SIG-M5 treated with dmso at 0.1 percent for 504 hours (cell line): Measurements from ENCODE around the gene FUBP3.
"Not testable (repeated sequence)": the region's sequence is repeated elsewhere in the genome, so short reads cannot be mapped to it uniquely, and the experiment has no call there.

Experiments
- DNase-seq: peaks from one replicate; lab custom pipeline; 2025; ENCODE audit not compliant: unreplicated experiment; lab: John Stamatoyannopoulos, UW

FUBP3 gene

GRCh38 chr9:130555968-130556367 is 23.4 kb upstream of the FUBP3 start:
- no peak for DNase-seq

DNA sequence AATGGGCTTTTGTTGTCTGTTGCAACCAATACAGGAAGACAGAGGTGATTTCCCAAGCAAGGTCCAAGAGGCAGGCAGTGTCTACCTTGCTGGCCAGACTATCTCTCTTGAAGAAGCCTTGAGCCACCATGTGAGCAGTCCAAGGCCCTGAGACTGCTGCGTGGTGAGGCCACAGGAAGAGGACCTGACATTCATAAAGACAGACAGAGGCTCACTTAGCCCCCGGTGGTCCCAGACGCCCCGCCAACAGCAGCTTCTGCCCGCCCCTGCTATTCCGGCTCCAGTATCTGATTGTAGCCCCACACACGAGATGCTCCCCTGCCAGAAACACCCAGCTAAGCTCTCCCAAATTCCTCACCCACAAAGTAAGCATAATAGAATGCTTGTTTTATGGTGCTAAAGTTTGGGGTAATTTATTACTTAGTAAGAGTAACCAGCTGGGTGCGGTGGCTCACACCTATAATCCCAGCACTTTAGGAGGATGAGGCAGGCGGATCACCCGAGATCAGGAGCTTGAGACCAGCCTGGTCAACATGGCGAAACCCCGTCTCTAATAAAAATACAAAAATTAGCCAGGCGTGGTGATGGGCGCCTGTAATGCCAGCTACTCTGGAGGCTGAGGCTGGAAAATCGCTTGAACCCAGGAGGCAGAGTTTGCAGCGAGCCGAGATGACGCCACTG is 22.8 kb upstream of the FUBP3 start:
- no peak for DNase-seq

DNA sequence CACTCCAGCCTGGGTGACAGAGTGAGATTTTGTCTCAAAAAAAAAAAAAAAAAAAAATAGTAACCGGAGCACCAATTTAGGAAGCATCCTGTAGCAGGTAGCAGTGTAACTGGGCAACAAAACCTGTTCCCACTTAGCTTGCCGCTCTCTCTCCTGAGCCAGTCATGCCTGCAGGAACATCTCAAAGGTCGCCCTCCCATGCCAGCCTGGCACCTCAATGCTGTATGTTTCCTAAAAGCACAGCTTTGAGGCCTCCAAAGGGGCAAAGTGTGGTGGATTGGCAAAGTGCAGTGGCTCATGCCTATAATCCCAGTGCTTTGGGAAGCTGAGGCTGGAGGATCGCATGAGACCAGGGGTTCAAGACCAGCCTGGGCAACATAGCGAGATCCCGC is 22.3 kb upstream of the FUBP3 start:
- DNase-seq: no peak

DNA sequence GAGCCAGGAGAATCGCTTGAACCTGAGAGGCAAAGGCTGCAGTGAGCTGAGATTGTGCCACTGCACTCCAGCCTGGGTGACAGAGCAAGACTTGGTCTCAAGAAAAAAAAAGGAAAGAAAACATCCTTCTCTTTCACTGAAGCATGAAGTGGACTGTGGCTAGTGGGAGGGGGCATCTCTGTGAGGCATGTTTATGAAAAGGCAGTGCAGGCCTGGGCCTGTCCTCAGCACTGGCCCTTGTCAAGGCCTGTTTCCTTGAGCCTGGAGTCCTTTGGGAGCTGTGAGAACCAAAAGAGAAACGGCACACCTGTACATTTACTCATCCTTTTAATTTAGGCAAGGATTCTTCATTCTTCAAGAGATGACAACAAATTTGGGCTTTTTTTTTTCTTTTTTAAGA is 18.3 kb upstream of the FUBP3 start:
- no peak for DNase-seq

DNA sequence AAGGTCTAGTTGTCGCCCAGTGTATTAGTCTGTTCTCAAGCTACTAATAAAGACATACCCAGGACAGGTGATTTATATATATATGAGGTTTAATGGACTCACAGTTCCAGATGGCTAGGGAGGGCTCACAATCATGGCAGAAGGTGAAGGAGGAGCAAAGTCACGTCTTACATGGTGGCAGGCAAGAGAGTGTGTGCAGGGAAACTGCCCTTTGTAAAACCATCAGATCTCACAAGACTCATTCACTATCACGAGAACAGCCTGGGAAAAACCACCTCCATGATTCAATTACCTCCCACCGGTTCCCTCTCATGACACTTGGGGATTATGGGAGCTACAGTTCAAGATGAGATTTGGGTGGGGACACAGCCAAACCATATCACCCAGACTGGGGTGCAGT is 16.9 kb upstream of the FUBP3 start:
- DNase-seq: not testable (repeated sequence)

DNA sequence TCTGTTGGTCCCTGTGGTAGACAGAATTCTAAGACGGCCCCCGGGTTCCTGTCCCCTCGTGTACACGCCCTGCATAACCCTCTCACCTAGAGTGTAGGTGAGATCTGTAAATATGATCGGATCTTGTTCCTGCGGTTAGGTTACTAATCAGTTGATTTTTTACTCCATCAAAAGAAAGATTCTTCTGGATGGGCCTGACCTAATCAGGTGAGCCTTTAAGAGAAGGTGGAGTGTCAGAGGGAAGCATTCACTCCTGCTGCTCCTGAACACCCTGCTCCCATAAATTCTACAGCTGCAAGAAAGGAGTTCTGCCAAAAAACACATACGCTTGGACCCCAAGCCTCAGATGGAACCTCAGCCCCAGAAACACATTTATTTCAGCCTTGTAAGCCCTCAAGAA is 15.6 kb upstream of the FUBP3 start:
- no peak for DNase-seq

DNA sequence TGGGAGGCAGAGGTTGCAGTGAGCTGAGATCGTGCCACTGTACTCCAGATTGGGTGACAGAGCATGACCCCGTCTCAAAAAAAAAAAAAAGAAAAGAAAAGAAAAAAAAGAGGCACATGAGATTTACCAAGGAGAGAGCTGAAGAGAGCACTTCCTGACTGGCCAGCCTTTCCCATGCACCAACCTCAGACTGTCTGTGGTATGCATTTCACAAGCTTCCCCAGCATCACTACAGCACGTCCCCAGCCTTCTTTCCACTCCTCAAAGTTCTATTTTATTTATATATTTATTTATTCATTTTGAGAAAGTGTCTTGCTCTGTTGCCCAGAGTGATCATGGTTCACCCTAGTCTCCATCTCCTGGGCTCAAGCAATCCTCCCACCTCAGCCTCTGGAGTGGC is 13.6 kb upstream of the FUBP3 start:
- peak; percentile 74 for DNase-seq

DNA sequence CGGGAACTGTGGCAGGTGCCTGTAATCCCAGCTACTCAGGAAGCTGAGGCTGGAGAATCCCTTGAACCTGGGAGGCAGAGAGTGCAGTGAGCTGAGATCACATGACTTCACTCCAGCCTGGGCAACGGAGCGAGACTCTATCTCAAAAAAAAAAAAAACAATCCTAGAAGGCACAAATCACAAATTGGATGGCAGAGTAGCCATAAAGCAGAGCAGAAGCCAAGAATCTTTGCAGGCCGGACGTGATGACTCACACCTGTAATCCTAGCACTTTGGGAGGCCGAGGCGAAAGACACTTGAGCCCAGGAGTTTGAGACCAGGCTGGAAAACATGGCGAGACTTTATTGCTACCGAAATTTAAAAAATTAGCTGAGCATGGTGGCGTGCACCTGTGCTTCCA is 9.2 kb upstream of the FUBP3 start:
- DNase-seq: no peak

DNA sequence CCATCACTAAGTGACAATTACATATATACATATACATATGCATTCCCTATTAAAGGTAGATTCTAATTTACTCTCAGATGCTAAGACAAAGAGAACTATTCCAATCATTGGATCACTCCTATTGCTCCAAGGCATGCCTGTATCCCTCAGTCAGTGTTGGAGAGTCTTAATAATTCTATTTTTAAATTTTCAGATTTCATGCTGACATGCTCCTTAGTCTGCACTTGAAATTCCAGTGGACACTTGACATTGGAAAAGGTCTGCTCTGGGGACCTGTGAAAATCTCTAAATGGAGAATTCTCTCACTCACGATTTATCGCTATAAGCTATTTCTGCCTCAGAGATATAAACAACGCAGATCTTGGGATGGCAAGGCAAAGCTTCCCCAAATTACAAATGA is 3.9 kb upstream of the FUBP3 start:
- no peak for DNase-seq

GRCh38 chr9:130576176-130576575 is 3.2 kb upstream of the FUBP3 start:
- DNase-seq: no peak

DNA sequence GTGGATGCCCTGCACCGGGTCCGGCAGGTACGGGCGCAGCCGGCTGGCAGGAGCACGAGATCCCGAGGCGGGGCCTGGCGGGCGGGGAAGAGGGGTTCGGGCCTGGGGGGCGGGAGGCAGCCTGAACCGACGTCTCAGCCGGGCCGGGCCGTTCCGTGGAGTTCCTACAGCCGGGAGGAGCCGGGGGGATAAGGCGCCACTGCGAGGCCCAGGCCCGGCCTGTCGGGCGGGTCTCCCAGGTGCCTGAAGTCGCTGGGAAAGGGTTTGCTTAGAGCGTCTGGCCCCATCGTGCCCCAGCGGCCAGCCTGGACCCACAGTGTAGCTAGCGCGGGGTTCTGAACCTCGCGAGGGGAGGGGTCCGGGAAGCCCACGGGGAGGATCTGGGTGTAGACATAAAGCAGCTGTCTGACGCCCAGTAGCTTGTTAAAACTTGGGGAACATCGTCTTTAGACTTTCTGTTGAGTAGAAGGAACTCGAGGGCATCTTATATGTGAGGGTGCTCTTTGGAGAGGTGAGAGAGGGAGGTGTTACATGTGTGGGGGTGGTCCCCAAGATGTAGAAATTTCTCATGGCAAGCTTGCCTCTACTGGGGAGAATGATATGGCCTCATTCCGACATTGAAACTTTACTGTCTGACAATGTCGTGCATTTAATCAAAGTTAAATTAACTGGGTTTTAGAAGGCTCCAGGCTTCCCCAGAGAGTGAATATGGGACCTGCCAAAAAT is 524 bp downstream of the FUBP3 start:
- DNase-seq: no peak

- no peak for DNase-seq
Measured at GRCh38 chr9:130581766-130582165, 2.4 kb downstream of the FUBP3 start.

GRCh38 chr9:130583271-130583670 is 3.9 kb downstream of the FUBP3 start:
- DNase-seq: no peak

DNA sequence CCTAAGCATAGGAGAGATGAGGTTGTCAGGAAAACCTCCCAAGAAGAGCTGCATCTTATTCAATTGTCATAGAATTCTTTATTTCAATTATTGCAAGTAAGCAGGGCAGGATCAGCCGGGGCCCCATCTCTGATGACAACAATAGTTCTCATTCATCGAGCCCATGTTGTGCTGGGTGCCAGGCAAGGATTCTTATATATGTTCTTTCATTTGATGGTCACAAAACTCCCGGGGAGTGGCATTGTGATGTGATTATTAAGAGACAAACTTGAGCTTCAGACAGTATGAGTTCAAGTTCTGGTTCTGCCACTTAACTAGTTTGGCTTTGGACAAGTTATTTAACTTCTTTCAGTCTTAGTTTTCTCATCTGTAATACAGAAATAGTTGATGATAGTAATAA is 8.5 kb downstream of the FUBP3 start:
- DNase-seq: no peak

DNA sequence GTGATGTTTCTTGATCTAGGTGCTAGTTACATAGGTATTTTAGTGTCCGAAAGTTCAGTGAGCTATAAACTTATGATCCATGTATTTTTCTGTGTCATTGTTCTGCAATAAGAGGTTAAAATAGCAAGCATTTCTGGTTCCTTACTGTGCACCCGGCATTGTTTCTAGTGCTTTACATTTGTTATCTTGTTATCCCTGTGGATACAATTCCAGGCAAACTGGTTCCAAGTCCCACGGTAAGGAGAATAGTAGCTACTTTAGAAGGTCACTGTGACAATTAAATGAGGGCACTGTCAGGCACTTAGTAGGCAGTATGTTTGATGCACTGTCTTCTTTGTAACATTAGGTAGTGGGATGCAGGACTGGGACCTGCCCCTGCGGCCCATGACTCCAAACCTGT is 9.0 kb downstream of the FUBP3 start:
- no peak for DNase-seq

- no peak for DNase-seq
Measured at GRCh38 chr9:130589754-130590153, 10.4 kb downstream of the FUBP3 start.

DNA sequence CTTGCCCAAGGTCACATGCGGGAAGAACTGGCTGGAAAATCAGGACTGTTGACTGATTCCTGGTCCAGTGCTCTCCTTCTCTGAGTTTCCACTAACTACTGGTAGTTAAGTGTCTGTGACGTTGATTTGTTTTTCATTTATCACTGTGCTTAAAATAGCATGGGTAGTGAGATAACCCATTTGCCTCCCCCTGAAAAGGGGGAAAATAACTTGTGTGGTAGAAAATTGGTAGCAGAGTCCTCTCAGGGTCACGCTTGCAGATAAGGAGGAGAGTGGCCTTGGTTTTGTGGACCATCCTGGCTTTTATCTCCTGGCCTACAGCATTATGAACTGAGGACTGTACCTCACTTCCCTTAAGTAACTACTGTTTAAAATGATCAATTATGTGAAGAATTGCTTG is 10.9 kb downstream of the FUBP3 start:
- no peak for DNase-seq

DNA sequence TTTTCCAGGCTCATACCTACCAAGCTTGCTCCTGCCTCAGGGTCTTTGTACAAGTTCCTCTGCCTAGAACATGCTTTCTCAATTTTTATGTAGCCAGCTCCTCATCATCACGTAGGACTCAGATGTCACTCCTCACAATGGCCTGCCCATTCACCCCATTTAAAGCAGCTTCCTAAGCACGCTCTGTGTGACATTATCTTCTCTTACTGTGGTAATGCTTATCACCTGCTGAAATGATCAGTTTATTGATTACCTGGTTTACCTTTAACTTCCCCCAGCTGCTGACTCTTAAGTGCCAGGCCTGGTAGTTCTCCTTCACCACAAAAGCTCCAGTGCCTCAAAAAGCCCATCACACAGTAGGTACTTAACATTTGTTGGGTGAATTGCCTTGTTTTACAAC is 13.6 kb downstream of the FUBP3 start:
- no peak for DNase-seq

GRCh38 chr9:130597228-130597627 is 17.9 kb downstream of the FUBP3 start:
- no peak for DNase-seq

GRCh38 chr9:130598188-130598587 is 18.8 kb downstream of the FUBP3 start:
- peak; percentile 8 for DNase-seq

DNA sequence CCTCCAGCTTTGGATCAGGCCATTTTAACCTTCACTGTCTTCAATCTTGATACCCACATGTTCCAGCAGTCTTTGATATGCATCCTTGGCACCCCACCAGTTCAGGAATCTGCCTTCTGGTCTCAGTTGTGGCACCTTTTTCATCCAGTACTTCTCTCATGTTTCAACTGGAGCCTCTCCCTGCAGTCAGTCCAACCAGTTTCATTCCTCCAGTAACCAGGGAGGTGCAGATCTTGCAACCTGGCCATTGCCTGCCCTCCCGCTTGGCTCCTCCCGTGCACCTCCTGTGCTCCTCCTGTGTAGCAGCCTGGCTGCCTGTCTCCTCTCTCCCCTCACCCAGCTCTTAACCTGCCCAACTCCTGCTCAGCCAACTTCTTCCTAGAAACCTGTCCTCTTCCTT is 20.2 kb downstream of the FUBP3 start:
- DNase-seq: no peak

DNA sequence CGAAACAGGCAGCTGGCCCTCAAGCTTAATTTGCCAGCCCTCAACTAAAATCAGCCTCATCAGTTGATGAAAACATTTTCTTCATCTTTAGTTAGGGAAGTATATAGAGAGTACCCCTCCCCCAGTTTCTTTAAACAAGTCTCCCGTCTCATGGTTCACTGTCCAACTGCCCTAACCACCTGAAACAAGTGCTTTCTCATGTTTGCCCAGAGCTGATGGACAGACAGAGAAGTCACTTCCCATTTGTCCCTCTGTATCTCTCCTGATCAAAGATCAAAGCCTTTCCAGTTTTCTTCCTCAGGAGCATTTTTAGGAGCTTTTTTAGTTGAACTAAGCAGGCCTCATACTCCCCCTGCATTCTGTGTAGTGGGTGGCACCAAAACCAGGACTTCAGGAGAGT is 21.7 kb downstream of the FUBP3 start:
- DNase-seq: no peak

- DNase-seq: no peak
Measured at GRCh38 chr9:130604295-130604694, 24.9 kb downstream of the FUBP3 start.
